ENCODE measurements around the gene PRDM16.

PRDM16 gene

DNA sequence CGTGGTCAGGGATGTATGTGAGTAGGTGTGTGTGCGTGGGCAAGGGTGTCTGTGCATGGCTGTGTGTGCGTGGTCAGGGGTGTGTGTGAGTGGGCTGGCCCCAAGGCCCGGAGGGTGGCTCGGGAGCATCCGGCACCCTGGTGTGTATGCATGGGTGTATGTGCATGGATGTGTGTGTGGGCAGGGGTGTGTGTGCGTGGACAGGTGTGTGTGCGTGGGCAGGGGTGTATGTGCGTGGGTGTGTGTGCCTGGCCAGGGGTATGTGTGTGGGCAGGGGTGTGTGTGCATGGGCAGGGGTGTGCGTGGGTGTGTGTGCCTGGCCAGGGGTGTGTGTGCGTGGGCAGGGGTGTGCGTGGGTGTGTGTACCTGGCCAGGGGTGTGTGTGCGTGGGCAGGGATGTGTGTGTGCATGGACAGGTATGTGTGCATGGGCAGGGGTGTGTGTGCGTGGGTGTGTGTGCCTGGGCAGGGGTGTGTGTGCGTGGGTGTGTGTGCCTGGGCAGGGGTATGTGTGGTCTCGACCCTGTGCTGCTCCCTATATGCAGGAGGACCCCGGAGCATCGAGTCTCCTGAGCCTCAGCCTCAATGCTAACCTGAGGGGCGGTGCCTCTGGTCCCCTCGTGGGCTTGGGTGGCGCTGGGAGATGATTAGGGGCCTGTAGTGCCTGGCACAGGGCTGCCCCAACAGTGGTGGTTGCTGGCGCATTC, 401.8 kb downstream of the PRDM16 start:
- H3K9ac ChIP-seq (ENCODE audit: low read depth, low read length): no peak overlapping the region
- peaks cover 3% of the 10 kb centered on the region for H3K36me3 ChIP-seq (ENCODE audit: insufficient read depth, low read length)
- no peaks in the 10 kb centered on the region for H3K9me3 ChIP-seq (ENCODE audit: control insufficient read depth, insufficient read depth, low read length)
- H3K4me1 ChIP-seq (ENCODE audit: insufficient read depth, low read length): peaks cover 16% of the 10 kb centered on the region; the same call in 1 of the 2 replicates

GRCh38 chr1:3471356-3472087, 402.5 kb downstream of the PRDM16 start:
- peaks cover 16% of the 10 kb centered on the region; the same call in 1 of the 2 replicates for H3K4me1 ChIP-seq (ENCODE audit: insufficient read depth, low read length)
- no peaks in the 10 kb centered on the region for H3K9me3 ChIP-seq (ENCODE audit: control insufficient read depth, insufficient read depth, low read length)
- peak overlapping the region; percentile 31; the same call in 1 of the 2 replicates for H3K9ac ChIP-seq (ENCODE audit: low read depth, low read length)
- peaks cover 3% of the 10 kb centered on the region for H3K36me3 ChIP-seq (ENCODE audit: insufficient read depth, low read length)

DNA sequence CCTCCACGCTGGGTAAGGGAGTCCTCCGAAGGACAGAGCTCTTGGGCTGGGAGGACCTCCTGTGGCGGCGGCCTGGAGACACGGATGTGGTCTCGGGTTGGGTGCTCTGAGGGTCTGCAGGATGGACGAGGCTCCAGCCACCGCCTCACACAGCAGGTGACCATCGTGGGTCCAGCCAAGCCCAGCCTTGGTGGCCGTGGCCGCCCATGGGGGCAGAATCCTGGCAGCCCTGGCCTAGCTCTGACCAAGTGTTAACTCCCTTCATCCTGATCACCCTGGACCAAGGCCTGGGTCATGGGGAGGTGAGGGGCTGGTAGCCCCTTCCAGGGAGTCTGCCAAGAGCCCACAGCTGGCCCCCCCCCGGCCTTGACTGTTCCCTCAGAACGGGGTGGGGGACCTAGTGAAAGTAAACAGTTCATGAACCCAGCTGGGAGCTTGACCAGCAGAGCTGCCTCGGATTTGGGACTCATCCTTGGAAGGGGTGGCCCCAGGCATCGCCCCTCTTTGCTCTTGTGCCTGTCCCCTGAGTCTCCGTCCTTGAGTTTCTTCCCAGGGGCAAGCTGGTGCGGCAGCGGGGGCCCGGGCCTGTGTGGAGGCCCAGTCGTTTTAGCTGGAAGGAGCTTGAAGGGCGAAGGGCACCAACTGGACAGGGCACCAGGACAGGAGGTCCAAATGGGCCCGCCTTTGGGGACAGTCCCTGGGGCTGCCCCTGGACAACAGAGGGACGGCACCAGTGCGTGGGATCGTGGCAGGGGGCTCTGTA, 403.3 kb downstream of the PRDM16 start:
- H3K9me3 ChIP-seq (ENCODE audit: control insufficient read depth, insufficient read depth, low read length): no peaks in the 10 kb centered on the region
- peaks cover 16% of the 10 kb centered on the region; the same call in 1 of the 2 replicates for H3K4me1 ChIP-seq (ENCODE audit: insufficient read depth, low read length)
- H3K9ac ChIP-seq (ENCODE audit: low read depth, low read length): no peak overlapping the region
- peaks cover 3% of the 10 kb centered on the region for H3K36me3 ChIP-seq (ENCODE audit: insufficient read depth, low read length)

DNA sequence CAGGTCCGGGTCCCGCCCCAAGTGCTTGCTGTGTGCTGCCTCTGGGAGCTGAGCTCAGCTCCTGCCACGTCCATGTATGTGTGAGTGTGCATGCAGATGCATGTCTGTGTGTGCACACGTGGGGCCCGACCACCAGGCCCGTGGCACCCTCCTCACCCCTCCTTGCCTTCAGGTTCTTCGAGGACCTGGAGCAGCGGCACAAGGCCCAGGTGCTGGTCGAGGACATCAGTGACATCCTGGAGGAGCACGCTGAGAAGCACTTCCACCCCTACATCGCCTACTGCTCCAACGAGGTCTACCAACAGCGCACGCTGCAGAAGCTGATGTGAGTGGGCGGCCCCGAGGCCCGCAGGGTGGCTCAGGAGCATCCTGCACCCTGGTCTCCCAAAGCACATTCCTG, 403.9 kb downstream of the PRDM16 start:
- Histone ChIP-seq H3K36me3 (ENCODE audit: insufficient read depth, low read length) (peaks cover 3% of the 10 kb centered on the region), H3K9me3 (ENCODE audit: control insufficient read depth, insufficient read depth, low read length) (no peaks in the 10 kb centered on the region), H3K9ac (ENCODE audit: low read depth, low read length) (no peak overlapping the region), H3K4me1 (ENCODE audit: insufficient read depth, low read length) (peaks cover 16% of the 10 kb centered on the region; the same call in 1 of the 2 replicates)

- H3K4me1 ChIP-seq (ENCODE audit: insufficient read depth, low read length): peaks cover 16% of the 10 kb centered on the region; the same call in 1 of the 2 replicates
- H3K36me3 ChIP-seq (ENCODE audit: insufficient read depth, low read length): peaks cover 3% of the 10 kb centered on the region
- H3K9ac ChIP-seq (ENCODE audit: low read depth, low read length): no peak overlapping the region
- no peaks in the 10 kb centered on the region for H3K9me3 ChIP-seq (ENCODE audit: control insufficient read depth, insufficient read depth, low read length)
Measured at GRCh38 chr1:3473381-3473844, 404.4 kb downstream of the PRDM16 start.

DNA sequence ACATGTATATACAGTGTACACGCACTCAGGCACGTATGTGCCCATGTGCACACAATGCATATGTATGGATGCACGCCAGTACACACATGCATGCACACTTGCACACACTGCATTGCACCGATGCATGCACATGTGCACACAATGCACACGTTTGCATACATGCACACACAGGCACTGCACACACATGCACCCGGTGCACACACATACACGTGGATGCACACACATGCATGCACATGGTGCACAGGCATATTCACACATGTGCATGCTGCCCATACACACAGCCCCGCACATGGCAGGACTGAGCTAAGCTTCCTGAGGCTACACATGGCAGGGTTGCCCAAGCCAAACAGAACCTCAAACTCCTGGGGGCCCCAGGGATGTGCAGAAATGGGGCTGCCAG, 405.0 kb downstream of the PRDM16 start:
- H3K4me1 ChIP-seq (ENCODE audit: insufficient read depth, low read length): peaks cover 16% of the 10 kb centered on the region; the same call in 1 of the 2 replicates
- no peak overlapping the region for H3K9ac ChIP-seq (ENCODE audit: low read depth, low read length)
- no peaks in the 10 kb centered on the region for H3K9me3 ChIP-seq (ENCODE audit: control insufficient read depth, insufficient read depth, low read length)
- peaks cover 3% of the 10 kb centered on the region for H3K36me3 ChIP-seq (ENCODE audit: insufficient read depth, low read length)

DNA sequence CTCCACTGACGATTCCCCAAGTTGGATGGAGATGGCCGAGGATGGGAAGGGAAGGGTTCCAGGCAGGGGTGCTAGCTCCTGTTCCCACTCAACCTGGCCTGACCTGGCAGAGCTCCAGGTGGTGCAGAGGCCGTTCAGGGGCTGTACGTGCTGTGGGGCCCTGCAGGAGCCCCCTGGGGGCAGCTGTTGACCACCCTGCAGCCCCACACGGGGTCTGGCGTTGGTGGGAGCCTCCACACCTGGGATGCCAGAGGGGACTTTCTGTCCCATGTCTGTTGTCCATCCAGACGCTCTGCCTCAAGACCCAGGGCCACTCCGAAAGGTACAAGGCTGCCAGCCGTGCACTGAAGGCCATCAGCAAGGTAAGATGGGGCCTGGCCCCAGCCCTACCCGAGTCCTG, 405.4 kb downstream of the PRDM16 start:
- H3K9me3 ChIP-seq (ENCODE audit: control insufficient read depth, insufficient read depth, low read length): no peaks in the 10 kb centered on the region

GRCh38 chr1:3475839-3476573, 407.0 kb downstream of the PRDM16 start:
- H3K9me3 ChIP-seq (ENCODE audit: control insufficient read depth, insufficient read depth, low read length): no peaks in the 10 kb centered on the region
- no peak overlapping the region for H3K9ac ChIP-seq (ENCODE audit: low read depth, low read length)
- H3K36me3 ChIP-seq (ENCODE audit: insufficient read depth, low read length): peaks cover 3% of the 10 kb centered on the region
- H3K4me1 ChIP-seq (ENCODE audit: insufficient read depth, low read length): peaks cover 12% of the 10 kb centered on the region; the same call in 1 of the 2 replicates

More for the DNA sequence above, 405.4 kb downstream of the PRDM16 start:
- H3K4me1 ChIP-seq (ENCODE audit: insufficient read depth, low read length): peaks cover 16% of the 10 kb centered on the region; the same call in 1 of the 2 replicates
- H3K9ac ChIP-seq (ENCODE audit: low read depth, low read length): no peak overlapping the region
- peaks cover 3% of the 10 kb centered on the region for H3K36me3 ChIP-seq (ENCODE audit: insufficient read depth, low read length)

DNA sequence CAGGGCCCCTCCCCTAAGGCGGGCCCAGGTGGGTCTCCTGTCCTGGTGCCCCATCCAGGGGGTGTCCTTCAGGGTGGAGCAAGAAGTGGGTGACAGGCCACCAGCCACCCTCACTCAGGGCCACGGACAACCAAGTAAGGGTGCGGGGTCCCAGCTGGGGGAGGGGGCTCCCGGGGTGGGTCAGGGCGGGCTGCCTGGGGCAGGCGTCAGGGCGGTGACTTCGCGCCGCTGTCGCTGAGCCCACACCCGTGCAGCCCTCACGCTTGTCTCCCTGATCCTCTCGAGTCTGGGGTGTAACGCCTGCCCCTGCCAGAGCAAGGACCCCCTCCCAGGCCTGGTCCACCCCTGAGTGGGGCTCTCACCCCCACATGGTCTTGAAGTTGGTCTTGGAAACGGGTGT, 407.7 kb downstream of the PRDM16 start:
- H3K9ac ChIP-seq (ENCODE audit: low read depth, low read length): no peak overlapping the region
- peaks cover 7% of the 10 kb centered on the region; the same call in 1 of the 2 replicates for H3K4me1 ChIP-seq (ENCODE audit: insufficient read depth, low read length)
- no peaks in the 10 kb centered on the region for H3K9me3 ChIP-seq (ENCODE audit: control insufficient read depth, insufficient read depth, low read length)
- peaks cover 3% of the 10 kb centered on the region for H3K36me3 ChIP-seq (ENCODE audit: insufficient read depth, low read length)

GRCh38 chr1:3477241-3477995, 408.4 kb downstream of the PRDM16 start:
- Histone ChIP-seq H3K36me3 (ENCODE audit: insufficient read depth, low read length) (peaks cover 3% of the 10 kb centered on the region), H3K9me3 (ENCODE audit: control insufficient read depth, insufficient read depth, low read length) (no peaks in the 10 kb centered on the region), H3K9ac (ENCODE audit: low read depth, low read length) (no peak overlapping the region), H3K4me1 (ENCODE audit: insufficient read depth, low read length) (no peaks in the 10 kb centered on the region; the same call in 1 of the 2 replicates)

DNA sequence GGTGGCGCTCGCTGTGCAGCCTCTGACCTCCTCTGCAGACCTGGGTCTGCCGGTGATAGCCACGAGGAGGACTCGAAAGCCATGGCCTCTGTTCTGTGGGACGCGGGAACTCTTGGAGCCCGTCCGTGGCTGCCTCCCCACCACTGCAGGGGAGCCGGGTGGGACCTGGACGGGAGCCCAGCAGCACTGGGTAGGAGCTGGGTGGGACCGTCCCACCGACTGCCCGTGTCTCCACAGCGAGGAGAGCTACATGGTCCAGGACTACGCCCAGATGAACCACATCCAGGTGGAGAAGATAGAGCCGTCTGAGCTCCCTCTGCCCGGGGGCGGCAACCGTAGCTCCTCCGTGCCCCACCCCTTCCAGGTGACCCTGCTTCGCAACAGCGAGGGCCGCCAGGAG, 409.2 kb downstream of the PRDM16 start:
- H3K4me1 ChIP-seq (ENCODE audit: insufficient read depth, low read length): no peaks in the 10 kb centered on the region; the same call in 1 of the 2 replicates
- no peaks in the 10 kb centered on the region for H3K9me3 ChIP-seq (ENCODE audit: control insufficient read depth, insufficient read depth, low read length)
- no peak overlapping the region for H3K9ac ChIP-seq (ENCODE audit: low read depth, low read length)
- H3K36me3 ChIP-seq (ENCODE audit: insufficient read depth, low read length): peaks cover 3% of the 10 kb centered on the region

DNA sequence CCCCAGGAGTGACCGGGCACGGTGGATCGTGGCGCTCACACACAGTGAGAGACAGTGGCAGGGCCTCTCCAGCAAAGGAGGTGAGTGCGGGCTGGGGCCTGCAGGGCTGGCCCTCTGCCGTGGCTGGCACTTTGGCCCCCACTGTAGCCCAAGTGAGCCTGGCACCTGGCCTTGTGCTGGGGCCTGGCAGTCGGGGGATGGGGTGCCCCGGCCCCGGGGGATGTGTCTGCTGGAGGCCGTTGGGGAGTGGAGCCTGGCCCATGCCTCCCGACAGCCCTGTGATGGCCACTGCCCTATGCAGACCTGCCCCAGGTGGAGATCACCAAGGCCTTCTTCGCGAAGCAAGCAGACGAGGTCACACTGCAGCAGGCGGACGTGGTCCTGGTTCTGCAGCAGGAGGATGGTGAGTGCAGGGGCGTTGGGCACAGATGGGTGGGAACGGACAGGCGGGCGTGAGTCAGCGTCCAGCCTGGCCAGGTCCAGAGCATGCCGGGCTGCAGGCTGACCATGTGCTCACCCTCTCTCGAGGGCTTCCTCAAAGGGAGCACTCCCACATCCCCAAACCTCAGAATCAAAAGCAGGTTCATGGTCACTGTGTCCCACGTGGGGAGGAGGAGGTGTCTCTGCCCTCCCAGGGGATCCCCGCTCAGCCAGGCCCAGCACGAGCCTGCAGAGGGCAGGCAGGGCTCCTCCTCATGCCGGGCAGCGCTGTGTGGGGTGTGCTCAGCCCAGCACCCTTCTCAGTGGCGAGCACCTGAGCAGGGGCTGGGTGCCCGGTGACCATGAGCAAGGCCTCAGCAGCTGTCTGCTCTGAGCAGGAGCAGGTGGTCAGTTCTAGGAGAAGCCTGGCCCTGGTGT, 410.7 kb downstream of the PRDM16 start:
- Histone ChIP-seq H3K36me3 (ENCODE audit: insufficient read depth, low read length) (no peaks in the 10 kb centered on the region), H3K9ac (ENCODE audit: low read depth, low read length) (no peak overlapping the region), H3K4me1 (ENCODE audit: insufficient read depth, low read length) (no peaks in the 10 kb centered on the region; the same call in 1 of the 2 replicates), H3K9me3 (ENCODE audit: control insufficient read depth, insufficient read depth, low read length) (no peaks in the 10 kb centered on the region)
